H54 (cell line): Measurements from ENCODE around the gene TEX29.

Experiments used
- DNase-seq: peaks from one replicate; pipeline ENCODE4 v3.0.0; 2011; ENCODE audit warnings: low spot score, mixed read lengths; ENCODE audit not compliant: insufficient read length
- FAIRE-seq: peaks from 3 replicates; lab custom pipeline; 2011; peaks lifted over from hg19 to GRCh38; lab: Jason Lieb, UNC
- POLR2A ChIP-seq: IDR thresholded peaks from 2 replicates; pipeline ENCODE4 v1.6.1; 2011; ENCODE audit warnings: low read depth, mild to moderate bottlenecking, low read length

The TEX29 gene

DNA sequence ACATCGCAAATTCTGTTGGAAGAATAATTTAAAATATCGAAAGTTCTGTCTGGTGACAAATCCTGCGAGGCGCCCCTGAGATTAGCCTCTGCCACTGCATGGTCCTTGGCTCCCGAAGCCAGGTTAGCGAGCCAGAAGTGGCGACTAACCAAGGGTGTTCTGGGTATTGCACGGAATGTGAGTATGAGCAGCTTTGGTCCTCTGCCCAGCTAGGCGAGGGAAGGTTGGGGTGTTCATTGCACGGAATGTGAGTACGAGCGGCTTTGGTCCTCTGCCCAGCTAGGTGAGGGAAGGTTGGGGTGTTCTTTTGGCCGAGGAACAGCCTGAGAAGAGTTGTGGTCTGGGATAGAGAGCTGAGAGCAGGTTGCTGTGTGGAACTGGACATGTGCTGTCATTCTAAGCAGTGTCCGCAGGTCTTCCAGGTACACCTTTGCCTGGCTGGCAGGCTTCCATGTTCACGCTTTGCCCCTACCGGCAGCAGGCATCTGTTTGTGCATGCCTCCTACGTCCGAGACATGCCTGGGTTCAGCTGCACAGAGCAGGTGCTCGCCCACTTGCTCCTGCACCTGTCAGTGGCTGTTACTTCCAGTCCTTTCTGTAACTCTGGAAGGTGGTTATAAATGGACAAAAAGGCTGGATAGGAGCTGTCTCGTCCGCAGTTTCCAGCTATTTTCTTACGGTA, 18.3 kb upstream of the TEX29 start:
- no peak for DNase-seq
- FAIRE-seq: no peak
- TF ChIP-seq POLR2A: no peak

DNA sequence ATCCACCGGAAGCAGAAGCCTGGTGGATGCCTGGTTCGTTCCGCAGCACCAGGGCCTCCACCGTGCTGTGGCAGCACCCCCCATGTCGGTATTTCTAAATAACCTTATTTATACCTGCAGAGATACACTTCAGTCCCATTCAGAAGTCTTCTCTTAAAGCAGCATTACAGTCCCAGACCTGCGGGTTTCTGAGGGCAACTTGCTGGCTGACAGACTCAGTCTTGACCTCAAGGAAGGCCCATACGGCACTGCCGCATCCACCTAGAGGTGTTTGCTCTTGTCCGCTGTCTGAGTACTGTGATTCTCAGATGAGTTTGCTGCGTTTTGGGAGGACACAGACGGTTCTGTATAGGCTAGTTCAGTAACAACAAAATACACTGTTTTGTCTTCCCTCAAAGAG, 16.9 kb upstream of the TEX29 start:
- DNase-seq (no peak), FAIRE-seq (no peak)
- no peak for TF ChIP-seq POLR2A

DNA sequence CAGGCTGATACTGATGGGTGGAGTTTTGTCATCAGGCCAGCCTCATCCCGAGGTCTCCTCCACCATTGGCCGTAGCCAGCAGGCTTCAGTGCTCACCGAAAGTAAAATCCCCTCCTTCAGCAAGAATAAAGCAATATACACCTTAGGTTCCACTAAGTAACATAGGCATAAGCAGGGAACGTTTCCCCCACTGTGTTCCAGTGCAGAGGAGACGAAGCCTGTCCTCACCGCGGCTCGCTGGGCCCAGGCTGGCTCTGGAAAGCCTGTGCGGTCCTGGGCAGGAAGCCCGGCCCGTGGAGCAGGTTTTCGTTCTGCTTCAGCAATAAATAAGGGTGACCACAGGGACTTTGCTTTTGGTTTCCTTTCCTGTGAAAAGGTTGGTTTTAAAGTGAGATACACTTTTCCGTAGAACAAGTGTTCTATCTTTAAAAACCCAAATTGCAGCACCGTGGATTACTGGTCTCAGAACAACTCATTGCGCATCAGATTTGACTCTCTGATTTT, 16.3 kb upstream of the TEX29 start:
- FAIRE-seq: no peak
- DNase-seq: no peak

DNA sequence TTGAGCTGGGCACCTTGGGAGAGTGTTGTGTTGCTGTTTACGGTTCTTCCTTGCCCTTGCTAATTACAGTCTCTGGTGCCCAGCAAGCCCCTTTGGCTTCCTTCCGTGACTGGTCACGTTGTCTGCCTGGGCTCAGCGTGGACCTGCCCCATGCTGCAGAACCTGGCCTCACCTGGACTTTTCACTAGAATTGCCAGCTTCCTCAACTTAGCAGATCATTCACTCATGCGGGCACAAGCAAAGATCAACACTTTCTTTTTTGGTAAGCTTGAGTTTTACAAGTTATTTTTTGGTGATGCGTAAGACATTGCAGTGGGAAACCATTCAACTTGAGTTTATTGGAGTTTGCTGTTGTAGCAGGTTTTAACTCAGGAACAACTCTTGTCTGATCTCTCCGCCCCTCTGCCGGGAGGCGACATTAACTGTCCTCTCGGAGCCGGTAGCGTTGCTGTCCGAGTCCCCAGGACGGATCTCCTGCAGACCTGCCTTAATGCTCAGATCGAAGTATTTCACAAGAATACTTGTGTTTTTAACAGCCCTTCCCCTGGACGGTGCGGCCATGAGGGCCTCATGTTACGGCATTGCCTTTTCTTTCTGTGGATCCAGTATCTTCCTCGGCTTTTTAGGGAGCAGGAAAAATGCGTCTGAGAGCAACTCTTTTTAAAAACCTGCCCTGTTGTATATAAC, 15.7 kb upstream of the TEX29 start:
- DNase-seq (no peak), FAIRE-seq (no peak)
- TF ChIP-seq POLR2A: no peak

More for the DNA sequence above, 16.3 kb upstream of the TEX29 start:
- TF ChIP-seq POLR2A: no peak

DNA sequence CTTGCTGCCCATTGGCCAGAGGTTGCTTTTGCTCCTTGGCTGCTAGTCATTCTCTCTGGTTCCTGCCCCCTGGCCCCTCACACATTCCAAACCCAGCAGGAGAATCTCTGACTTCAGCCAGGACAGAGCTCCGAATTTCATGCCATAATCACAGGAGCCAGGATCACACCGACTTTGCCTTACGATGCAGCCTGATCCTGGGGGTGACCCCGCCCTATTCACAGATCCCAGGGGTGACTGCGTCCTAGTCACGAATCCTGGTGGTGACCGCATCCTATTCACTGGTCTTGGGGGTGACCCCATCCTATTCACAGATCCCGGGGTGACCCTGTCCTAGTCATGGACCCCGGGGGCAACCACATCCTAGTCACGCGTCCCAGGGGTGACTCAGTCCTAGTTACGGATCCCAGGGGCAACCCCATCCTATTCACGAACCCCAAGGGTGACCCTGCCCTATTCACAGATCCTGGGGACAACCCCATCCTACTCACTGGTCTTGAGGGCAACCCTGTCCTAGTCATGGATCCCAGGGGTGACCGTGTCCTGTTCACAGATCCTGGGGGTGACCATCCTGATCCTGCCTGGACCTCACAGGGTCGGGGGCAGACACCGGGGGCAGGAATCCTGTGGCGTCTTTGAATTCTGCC, 7.4 kb upstream of the TEX29 start:
- no peak for TF ChIP-seq POLR2A
- DNase-seq: no peak
- FAIRE-seq: no peak

DNA sequence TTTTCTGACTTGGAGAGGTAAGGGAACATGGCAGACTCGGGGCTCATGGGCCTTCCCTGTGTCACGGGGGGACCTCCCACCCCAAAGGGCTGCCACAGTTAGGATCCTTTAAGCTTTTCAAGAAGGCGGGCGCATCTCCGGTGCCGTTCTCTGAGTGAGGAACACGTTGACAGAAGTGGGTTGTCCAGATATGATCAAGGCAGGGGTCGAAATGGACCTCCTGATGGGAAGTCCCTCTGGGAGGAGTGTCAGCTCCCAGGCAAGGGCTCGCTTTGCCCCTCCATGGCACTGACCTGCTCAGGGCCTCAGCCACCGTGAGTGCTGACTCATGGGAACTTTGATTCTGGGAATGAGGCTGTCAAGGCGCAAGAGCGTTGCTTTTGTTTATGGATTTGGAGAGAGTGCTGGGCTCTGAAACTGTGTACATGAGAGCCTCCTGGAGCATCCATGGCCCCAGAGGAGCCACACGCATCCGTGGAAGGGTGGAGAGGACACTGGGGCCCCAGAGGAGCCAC, 6.5 kb upstream of the TEX29 start:
- no peak for FAIRE-seq
- no peak for TF ChIP-seq POLR2A

DNA sequence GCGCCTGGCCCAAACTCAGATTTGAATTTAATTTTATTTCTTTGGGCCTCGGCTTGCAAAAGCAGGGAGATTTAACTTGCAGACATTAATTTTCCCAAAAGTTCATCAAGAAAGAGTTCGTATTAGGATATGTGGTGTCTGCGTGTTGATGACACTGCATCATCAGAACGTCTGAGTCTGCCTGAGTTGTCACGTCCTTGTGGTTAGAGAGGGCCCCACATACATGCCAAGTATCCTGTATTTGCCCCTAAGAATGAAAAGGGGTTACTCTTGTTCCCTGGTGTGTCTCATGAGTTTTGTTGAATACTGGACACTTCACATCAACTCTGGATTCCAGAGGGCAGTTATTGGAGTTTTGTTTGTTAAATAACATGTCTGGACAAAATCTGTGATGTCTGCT, 5.6 kb upstream of the TEX29 start:
- DNase-seq (no peak), FAIRE-seq (no peak)
- no peak for TF ChIP-seq POLR2A

More for the DNA sequence above, 6.5 kb upstream of the TEX29 start:
- no peak for DNase-seq

DNA sequence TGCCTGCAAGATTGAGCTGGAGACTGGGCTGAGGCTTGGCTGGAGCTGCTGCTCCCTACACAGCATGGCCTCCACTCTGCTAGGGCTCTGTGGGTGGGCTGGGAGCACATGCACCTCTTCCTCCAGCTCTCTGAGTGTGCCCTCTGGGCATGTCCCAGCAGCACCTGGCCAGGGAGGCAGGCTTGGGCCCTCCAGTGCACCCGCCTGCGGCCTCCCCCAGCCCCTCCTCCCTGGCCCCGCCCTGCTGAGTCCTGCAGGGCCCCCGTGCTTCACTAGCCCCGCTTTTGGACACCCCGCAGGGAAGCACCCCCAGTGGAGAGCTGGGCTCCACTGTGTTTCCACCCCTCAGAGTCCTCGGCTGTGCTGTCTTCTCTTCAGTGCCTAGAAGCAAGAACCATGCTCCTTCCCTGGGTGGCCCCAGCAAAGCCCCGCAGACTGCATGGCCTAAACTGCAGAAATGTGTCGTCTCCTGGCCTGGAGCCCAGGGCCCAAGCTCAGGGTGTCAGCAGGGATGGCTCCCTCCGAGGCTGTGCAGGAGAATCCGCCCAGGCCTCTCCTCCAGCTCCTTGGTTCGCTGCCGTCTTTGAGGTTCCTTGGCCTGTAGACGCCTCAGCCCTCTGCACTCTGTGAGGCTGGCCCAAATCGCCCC, 5.0 kb upstream of the TEX29 start:
- FAIRE-seq (no peak), DNase-seq (no peak)
- no peak for TF ChIP-seq POLR2A

DNA sequence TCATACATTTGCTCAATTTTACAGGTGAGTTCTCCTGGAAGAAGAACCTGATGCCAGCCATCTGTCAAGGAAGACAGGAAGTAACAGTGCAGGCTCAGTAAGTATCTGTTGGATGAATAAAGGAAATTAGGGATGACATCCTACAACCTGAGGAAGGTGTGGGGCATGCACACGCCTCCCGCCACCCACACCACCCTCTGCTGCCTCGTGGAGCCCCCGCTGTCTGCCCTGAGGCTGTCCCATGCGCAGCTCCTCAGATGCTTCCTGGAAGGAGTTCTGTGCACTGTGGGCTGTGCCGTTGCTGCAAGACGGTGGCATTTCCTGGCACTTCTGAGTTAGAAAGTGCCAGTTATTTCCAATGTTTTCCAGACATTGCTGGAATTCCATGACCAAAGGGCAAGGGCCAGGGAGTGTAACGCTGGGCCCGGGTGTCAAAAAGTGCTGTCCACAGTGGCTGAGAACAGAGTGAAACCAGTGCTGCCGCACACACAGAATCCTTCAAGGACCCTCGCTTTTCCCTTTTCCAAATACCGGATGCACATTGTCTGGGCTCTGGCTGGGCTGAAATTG, 4.2 kb upstream of the TEX29 start:
- FAIRE-seq (no peak), DNase-seq (no peak)
- no peak for TF ChIP-seq POLR2A

DNA sequence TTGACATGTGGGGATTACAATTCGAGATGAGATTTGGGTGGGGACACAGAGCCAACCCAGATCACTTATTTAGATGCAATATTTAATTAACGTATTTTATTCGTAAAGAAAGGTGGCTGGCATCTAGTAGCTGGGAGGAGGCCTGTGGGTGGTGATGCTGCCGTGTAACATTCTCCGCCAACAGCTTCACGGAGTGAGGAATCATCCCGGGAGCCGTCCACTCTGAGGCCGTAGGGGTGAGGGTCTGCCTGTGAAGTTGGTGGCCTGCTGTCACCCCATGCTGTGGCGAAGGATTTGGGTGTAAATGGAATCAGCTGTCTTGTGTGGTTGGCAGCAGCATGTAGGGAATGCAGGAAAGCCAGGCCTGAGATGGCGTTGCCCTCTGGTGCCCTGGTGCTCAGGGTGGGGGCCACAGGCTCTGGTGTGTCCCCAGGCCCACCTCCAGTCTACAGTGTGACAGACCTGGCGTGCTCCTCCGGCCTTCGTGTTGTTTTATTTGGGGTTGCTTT, 3.3 kb upstream of the TEX29 start:
- TF ChIP-seq POLR2A: no peak
- no peak for DNase-seq
- FAIRE-seq: no peak

DNA sequence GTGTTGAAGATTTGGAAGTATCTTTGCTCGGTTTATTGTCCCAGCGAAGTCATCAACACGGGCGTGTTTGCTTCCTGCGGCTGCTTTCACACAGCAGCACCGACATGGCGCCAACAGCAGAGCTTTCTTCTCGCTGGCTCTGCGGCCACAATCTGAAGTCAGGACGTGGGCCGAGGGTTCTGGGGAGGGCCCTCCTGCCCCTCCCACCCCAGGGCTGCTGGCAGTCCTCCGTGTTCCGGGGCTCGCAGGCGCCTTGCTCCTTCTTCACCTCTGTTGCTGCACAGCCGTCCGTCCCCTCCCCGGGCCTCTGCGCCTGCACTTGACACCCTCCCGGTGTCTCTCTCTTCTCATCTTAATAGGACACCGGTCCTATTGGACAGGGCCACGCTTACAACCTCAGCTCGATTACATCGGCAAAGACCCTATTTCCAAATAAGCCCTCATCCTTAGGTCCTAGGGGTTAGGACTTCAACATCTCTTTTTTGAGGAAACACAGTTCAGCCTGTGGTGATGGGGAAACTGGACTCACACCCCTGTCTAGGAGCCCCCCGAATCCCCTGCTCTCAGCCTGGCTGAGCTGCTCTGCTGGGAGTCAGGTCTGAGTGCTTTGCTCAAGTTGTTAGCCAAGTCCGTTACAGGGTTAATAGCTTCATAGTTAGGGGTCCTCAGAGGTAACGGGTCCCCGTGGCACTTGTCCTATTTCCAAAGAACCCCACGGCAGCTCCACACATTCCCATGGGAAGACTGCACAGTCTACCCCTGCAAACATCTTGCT, 2.7 kb upstream of the TEX29 start:
- FAIRE-seq: no peak
- no peak for TF ChIP-seq POLR2A
- DNase-seq: no peak

DNA sequence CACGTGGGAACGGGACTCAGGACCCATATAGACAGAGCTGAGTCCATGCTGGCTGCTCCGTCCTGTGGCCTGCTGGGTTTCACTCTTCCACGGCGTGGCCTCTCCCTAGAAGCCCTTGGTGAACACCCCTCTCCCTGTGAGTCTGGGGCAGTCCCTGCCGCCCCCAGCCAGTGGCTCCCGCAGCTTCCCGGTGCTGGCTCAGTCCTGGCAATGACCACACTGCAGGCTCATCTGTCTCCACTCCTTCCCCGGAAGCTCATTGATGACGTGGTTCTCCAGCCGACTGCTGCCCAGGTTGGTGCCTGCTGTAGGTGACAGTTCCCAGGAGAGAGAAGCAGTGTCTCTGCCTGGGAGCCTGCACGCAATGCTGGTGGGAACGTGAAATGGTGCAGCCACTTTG, 2.1 kb upstream of the TEX29 start:
- DNase-seq (no peak), FAIRE-seq (no peak)
- TF ChIP-seq POLR2A: no peak
